Small intestine (tissue), 7 donors: Measurements from ENCODE around the gene CAMTA1. TPM values are rescaled to one million over a fixed set of nuclear protein-coding genes. Genes with fewer than 3 reads are reported as not detected.

ENCODE experiments used
- DNase-seq, 2 donors: peaks; one replicate each; pipeline versions ENCODE4 v3.0.0 to v3.0.0-alpha.2; 2013
- FAIRE-seq: peaks from 2 replicates; lab custom pipeline; 2012; peaks lifted over from hg19 to GRCh38; lab: Jason Lieb, UNC
- H3K27ac ChIP-seq, 3 donors: one replicate each; pipeline ENCODE4 v1.5.1; 2013; ENCODE audit warnings: low read length in 2 of 3, mild to moderate bottlenecking in 2 of 3, control low read depth in 1 of 3, inconsistent platforms in 1 of 3, low read depth in 1 of 3, moderate library complexity in 1 of 3
- H3K27me3 ChIP-seq, 3 donors: one replicate each; pipeline ENCODE4 v1.6.1; 2013; ENCODE audit warnings: low read length in 3 of 3, inconsistent platforms in 1 of 3; ENCODE audit not compliant: control insufficient read depth in 3 of 3, insufficient read depth in 3 of 3
- H3K36me3 ChIP-seq, 3 donors: one replicate each; pipeline ENCODE4 v1.6.1; 2013; ENCODE audit warnings: low read length in 3 of 3, inconsistent platforms in 1 of 3, low read depth in 1 of 3, mild to moderate bottlenecking in 1 of 3, moderate library complexity in 1 of 3; ENCODE audit not compliant: control insufficient read depth in 3 of 3, insufficient read depth in 2 of 3
- H3K4me1 ChIP-seq, 3 donors: one replicate each; pipeline ENCODE4 v1.6.1; 2013; ENCODE audit warnings: low read length in 2 of 3, inconsistent platforms in 1 of 3, low read depth in 1 of 3, mild to moderate bottlenecking in 1 of 3, moderate library complexity in 1 of 3; ENCODE audit not compliant: control insufficient read depth in 3 of 3, insufficient read depth in 2 of 3
- H3K4me3 ChIP-seq, 3 donors: one replicate each; pipeline ENCODE4 v1.5.1; 2013; ENCODE audit warnings: low read length in 3 of 3, control low read depth in 1 of 3, inconsistent platforms in 1 of 3, low read depth in 1 of 3, mild to moderate bottlenecking in 1 of 3, moderate library complexity in 1 of 3
- H3K9me3 ChIP-seq, 2 donors: one replicate each; pipeline ENCODE4 v1.6.1; 2013; ENCODE audit warnings: low read depth in 1 of 2, low read length in 1 of 2; ENCODE audit not compliant: control insufficient read depth in 2 of 2, insufficient read depth in 1 of 2
- WGBS, 3 donors: extraction: QIAGEN DNeasy Blood & Tissue Kit; methylation state at CpG; one replicate each; pipeline ENCODE4 v1.1.7; 2013; 5-methylcytosine and 5-hydroxymethylcytosine counted together
- polyA plus RNA-seq, 4 donors: library from polyadenylated mRNA; stranded (reverse) in 3 of 4; unstranded in 1 of 4; fragments of 200-250 nt in 3 of 4; fragments of 120-200 nt in 1 of 4; gene quantifications; one replicate each; pipeline versions ENCODE4 v1.2.1 to v1.2.3, GENCODE V29; 2013
- donor health status: healthy with polysubstance abuse.
- donor health status: control.
- donor health status: control.
- donor health status: Bipolar disorder and iron deficiency.
- donor health status: healthy.

CAMTA1 gene
- polyA plus RNA-seq, 4 donors, result 57.6 to 177 (median 147) TPM

GRCh38 chr1:7526196-7526866, 741.1 kb downstream of the CAMTA1 start:
- WGBS, 3 donors, result 74 to 85% (median 82%) methylated on average over 8 to 10 of the region's 10 CpGs
- FAIRE-seq, result no peak
- no peak overlapping the region for H3K4me3 ChIP-seq
- H3K27ac ChIP-seq, result no peak overlapping the region
- H3K9me3 ChIP-seq, result no peaks in the 10 kb centered on the region
- H3K36me3 ChIP-seq, result no peaks in the 10 kb centered on the region
- H3K27me3 ChIP-seq, result no peaks in the 10 kb centered on the region
- no peak for DNase-seq
- H3K4me1 ChIP-seq, result no peaks in the 10 kb centered on the region

- DNase-seq (no peak), FAIRE-seq (no peak)
- no peak overlapping the region for H3K27ac ChIP-seq
- no peaks in the 10 kb centered on the region for H3K36me3 ChIP-seq
- H3K4me1 ChIP-seq, result no peaks in the 10 kb centered on the region
- H3K9me3 ChIP-seq, result no peaks in the 10 kb centered on the region
- H3K4me3 ChIP-seq, result no peak overlapping the region
- 77 to 85% (median 84%) methylated on average over 12 of the region's 12 CpGs for WGBS, 3 donors
- no peaks in the 10 kb centered on the region for H3K27me3 ChIP-seq
These were observed 741.8 kb downstream of the CAMTA1 start for GRCh38 chr1:7526867-7527732.

GRCh38 chr1:7527733-7528045, 742.4 kb downstream of the CAMTA1 start:
- no peaks in the 10 kb centered on the region for H3K9me3 ChIP-seq
- no peak overlapping the region for H3K4me3 ChIP-seq
- H3K36me3 ChIP-seq, result no peaks in the 10 kb centered on the region
- no peak overlapping the region for H3K27ac ChIP-seq
- FAIRE-seq (no peak), DNase-seq (no peak)
- WGBS, 3 donors, result 92 to 93% (median 92%) methylated on average over 7 of the region's 7 CpGs
- no peaks in the 10 kb centered on the region for H3K27me3 ChIP-seq
- H3K4me1 ChIP-seq, result no peaks in the 10 kb centered on the region

GRCh38 chr1:7528386-7529198, 743.3 kb downstream of the CAMTA1 start:
- H3K4me3 ChIP-seq, result no peak overlapping the region
- 71 to 79% (median 76%) methylated on average over 6 of the region's 6 CpGs for WGBS, 3 donors
- H3K27me3 ChIP-seq, result no peaks in the 10 kb centered on the region
- FAIRE-seq (no peak), DNase-seq (no peak)
- H3K9me3 ChIP-seq, result no peaks in the 10 kb centered on the region
- no peaks in the 10 kb centered on the region for H3K36me3 ChIP-seq
- H3K27ac ChIP-seq, result no peak overlapping the region
- H3K4me1 ChIP-seq, result no peaks in the 10 kb centered on the region

GRCh38 chr1:7529917-7530316, 744.7 kb downstream of the CAMTA1 start:
- no peaks in the 10 kb centered on the region for H3K4me1 ChIP-seq
- H3K36me3 ChIP-seq, result no peaks in the 10 kb centered on the region
- no peak overlapping the region for H3K4me3 ChIP-seq
- 49 to 77% (median 54%) methylated on average over 7 of the region's 7 CpGs for WGBS, 3 donors
- FAIRE-seq, result no peak
- DNase-seq, result no peak
- H3K27me3 ChIP-seq, result no peaks in the 10 kb centered on the region
- no peak overlapping the region for H3K27ac ChIP-seq
- no peaks in the 10 kb centered on the region for H3K9me3 ChIP-seq

GRCh38 chr1:7531562-7532340, 746.5 kb downstream of the CAMTA1 start:
- H3K4me1 ChIP-seq, result peaks cover 0 to 1% (median 0%) of the 10 kb centered on the region in 3 donors
- no peaks in the 10 kb centered on the region for H3K9me3 ChIP-seq
- H3K27ac ChIP-seq, result no peak overlapping the region
- DNase-seq (no peak), FAIRE-seq (no peak)
- no peaks in the 10 kb centered on the region for H3K27me3 ChIP-seq
- no peak overlapping the region for H3K4me3 ChIP-seq
- WGBS, 3 donors, result 87 to 91% (median 88%) methylated on average over 18 of the region's 18 CpGs
- H3K36me3 ChIP-seq, result no peaks in the 10 kb centered on the region

GRCh38 chr1:7533006-7533405, 747.8 kb downstream of the CAMTA1 start:
- Histone ChIP-seq H3K4me1 (peaks cover 0 to 1% (median 0%) of the 10 kb centered on the region in 3 donors), H3K36me3 (no peaks in the 10 kb centered on the region), H3K9me3 (no peaks in the 10 kb centered on the region), H3K27ac (no peak overlapping the region), H3K4me3 (no peak overlapping the region), H3K27me3 (peaks cover 0 to 9% (median 0%) of the 10 kb centered on the region in 3 donors)
- WGBS, 3 donors, result 82 to 85% (median 82%) methylated on average over 10 of the region's 10 CpGs
- DNase-seq, result no peak
- FAIRE-seq, result no peak
